ENCODE results near the gene SDK2.

DNA sequence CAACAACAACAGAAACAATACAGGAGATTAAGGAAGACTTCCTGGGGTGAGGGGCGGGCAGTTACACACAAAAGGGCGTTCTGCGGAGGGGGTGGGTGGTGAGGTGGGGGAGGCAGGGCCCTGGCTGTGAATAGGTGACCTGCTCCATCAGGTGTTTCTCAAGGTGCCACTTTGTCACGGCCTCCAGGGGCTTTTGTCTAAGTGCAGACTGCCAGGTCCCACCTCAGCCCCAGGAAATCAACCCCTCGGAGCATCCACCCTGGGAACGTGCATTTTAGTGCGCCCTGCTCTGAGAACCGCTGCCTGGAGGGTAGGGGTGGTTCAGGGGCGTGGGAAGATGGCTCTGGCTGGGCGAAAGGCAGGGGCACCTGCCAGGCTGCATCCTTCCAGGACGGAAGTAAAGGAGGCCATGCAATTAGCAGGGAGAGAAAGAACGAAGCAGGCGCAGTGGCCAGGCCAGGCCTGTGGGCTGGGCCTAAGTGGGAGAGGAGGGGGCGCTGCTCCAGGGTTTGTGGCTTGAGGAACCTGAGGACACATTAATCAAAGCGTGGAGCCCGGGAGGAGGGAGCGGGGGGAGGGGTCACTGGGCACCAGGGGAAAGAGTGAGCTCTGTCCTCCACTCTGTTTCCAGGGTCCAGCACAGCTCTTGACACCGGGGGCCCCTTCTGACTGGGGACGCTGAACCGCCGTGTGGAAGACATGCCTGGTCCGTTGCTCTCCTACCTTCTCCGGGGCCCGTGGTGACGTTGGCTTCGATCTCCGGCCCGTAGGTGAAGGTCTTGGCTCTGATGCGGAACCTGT, 283.1 kb downstream of the SDK2 start:
- TF ChIP-seq, protein P1, sequence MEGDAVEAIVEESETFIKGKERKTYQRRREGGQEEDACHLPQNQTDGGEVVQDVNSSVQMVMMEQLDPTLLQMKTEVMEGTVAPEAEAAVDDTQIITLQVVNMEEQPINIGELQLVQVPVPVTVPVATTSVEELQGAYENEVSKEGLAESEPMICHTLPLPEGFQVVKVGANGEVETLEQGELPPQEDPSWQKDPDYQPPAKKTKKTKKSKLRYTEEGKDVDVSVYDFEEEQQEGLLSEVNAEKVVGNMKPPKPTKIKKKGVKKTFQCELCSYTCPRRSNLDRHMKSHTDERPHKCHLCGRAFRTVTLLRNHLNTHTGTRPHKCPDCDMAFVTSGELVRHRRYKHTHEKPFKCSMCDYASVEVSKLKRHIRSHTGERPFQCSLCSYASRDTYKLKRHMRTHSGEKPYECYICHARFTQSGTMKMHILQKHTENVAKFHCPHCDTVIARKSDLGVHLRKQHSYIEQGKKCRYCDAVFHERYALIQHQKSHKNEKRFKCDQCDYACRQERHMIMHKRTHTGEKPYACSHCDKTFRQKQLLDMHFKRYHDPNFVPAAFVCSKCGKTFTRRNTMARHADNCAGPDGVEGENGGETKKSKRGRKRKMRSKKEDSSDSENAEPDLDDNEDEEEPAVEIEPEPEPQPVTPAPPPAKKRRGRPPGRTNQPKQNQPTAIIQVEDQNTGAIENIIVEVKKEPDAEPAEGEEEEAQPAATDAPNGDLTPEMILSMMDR (conservative IDR thresholded peaks at IDR 0.05 in 1 of 2, IDR thresholded peaks at IDR 0.05 in 1 of 2; ENCODE audit: extremely low read depth in 1 of 2, insufficient read depth in 1 of 2, low read depth in 1 of 2, low read length in 2 of 2) = no peak
- no peak for TF ChIP-seq EZH2 (IDR thresholded peaks at IDR 0.05; ENCODE audit: borderline replicate concordance, low read length)
